Calu3 (cell line): Measurements from ENCODE around the gene RPS19BP1. TPM values are rescaled to one million over a fixed set of nuclear protein-coding genes. Genes with fewer than 3 reads are reported as not detected.

Source experiments
- BruUV-seq: library from RNA; stranded (reverse); fragments of 400-500 nt; replicated peaks from 2 replicates; lab custom pipeline; 2021; lab: Mats Ljungman, UMichigan
- CTCF ChIA-PET: fragments of 300-600 bp; sonication (Branson Sonifier 250); formaldehyde crosslinking; loops from one replicate; lab custom pipeline; 2022; ENCODE audit warnings: antibody characterized with exemption; lab: Charles Lee
- DNase-seq: peaks from one replicate; pipeline ENCODE4 v3.0.0; 2022
- H3K27ac Mint-ChIP-seq: one replicate; pipeline ENCODE4 v1.8.0; 2022; ENCODE audit warnings: mixed read lengths; ENCODE audit not compliant: unreplicated experiment
- H3K27me3 Mint-ChIP-seq: one replicate; pipeline ENCODE4 v1.8.0; 2022; ENCODE audit warnings: mixed read lengths; ENCODE audit not compliant: unreplicated experiment
- H3K36me3 Mint-ChIP-seq: one replicate; pipeline ENCODE4 v1.8.0; 2022; ENCODE audit warnings: mild to moderate bottlenecking, moderate library complexity, mixed read lengths; ENCODE audit not compliant: insufficient read depth, unreplicated experiment
- H3K4me1 Mint-ChIP-seq: one replicate; pipeline ENCODE4 v1.8.0; 2022; ENCODE audit warnings: mild to moderate bottlenecking, low read depth, mixed read lengths; ENCODE audit not compliant: unreplicated experiment
- H3K4me3 Mint-ChIP-seq: one replicate; pipeline ENCODE4 v1.8.0; 2022; ENCODE audit warnings: mild to moderate bottlenecking, low read depth, moderate library complexity, mixed read lengths; ENCODE audit not compliant: unreplicated experiment
- H3K9me3 Mint-ChIP-seq: one replicate; pipeline ENCODE4 v1.8.0; 2022; ENCODE audit warnings: low read depth, mixed read lengths; ENCODE audit not compliant: unreplicated experiment
- intact Hi-C: fragments of 100-400 bp; cut with micrococcal nuclease; formaldehyde crosslinking; loops from one replicate; pipeline ENCODE4 v1.10.0; 2022; ENCODE audit not compliant: unreplicated experiment
- total RNA-seq: library from RNA; stranded (reverse); gene quantifications from 2 replicates; pipeline ENCODE4 v1.2.3, GENCODE V29; 2022
- TF ChIP-seq, protein P1 (sequence below): fragments of 200-600 bp; IDR thresholded peaks from one replicate; pipeline ENCODE4 v1.8.0; 2022; ENCODE audit warnings: antibody characterized with exemption; ENCODE audit not compliant: unreplicated experiment

The RPS19BP1 gene
- total RNA-seq, 1 experiment from 2014 or later, result 87.7 TPM

DNA sequence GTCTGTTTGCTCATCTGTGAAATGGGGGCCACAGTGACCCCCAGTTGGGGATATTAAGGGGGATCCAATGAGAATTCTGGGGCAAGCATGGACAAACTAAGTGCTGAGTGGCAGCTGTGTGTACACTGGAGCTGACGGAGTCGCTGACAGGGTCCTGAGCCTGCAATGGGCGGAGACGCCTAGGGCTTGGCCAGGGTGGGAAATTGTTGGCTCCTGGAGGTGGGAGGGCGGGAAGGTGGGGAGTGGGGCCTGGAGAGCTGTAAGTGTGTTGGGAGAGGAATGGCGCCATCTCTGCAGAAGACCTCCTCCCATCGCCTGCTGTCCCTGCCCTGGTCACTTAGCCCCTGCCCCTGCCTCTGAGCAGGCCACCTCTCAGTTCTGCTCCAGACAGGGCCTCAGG is 45.4 kb upstream of the RPS19BP1 start:
- H3K27ac Mint-ChIP-seq, result no peak overlapping the region
- H3K36me3 Mint-ChIP-seq, result no peaks in the 10 kb centered on the region
- CTCF ChIA-PET, result no interaction called here
- no TSS peak for BruUV-seq
- H3K27me3 Mint-ChIP-seq, result peaks cover 67% of the 10 kb centered on the region
- TF ChIP-seq, protein P1, sequence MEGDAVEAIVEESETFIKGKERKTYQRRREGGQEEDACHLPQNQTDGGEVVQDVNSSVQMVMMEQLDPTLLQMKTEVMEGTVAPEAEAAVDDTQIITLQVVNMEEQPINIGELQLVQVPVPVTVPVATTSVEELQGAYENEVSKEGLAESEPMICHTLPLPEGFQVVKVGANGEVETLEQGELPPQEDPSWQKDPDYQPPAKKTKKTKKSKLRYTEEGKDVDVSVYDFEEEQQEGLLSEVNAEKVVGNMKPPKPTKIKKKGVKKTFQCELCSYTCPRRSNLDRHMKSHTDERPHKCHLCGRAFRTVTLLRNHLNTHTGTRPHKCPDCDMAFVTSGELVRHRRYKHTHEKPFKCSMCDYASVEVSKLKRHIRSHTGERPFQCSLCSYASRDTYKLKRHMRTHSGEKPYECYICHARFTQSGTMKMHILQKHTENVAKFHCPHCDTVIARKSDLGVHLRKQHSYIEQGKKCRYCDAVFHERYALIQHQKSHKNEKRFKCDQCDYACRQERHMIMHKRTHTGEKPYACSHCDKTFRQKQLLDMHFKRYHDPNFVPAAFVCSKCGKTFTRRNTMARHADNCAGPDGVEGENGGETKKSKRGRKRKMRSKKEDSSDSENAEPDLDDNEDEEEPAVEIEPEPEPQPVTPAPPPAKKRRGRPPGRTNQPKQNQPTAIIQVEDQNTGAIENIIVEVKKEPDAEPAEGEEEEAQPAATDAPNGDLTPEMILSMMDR, result no peak
- H3K4me3 Mint-ChIP-seq, result no peak overlapping the region
- peaks cover 8% of the 10 kb centered on the region for H3K4me1 Mint-ChIP-seq
- intact Hi-C loops, result no loop called here
- H3K9me3 Mint-ChIP-seq, result peaks cover 3% of the 10 kb centered on the region
- no peak for DNase-seq

DNA sequence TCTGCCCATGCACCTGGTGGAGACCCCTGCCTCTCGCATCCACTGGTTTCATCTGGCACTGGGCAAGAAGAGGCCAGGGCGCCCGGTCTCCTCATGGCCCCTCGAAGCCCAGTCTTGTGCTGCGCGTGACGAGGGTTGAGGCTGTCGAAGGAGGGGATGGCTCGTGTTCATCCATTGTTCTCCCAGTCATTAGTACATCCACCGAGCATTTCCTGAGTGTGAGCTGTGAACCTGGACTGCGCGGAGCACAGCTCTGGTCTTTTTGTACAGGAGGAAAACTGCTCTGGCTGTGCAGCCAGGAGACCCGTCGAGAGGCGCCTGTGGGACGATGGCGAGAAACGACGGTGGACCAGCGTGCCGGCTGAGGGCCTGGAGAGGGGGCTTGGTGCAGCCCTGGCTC is 44.8 kb upstream of the RPS19BP1 start:
- CTCF ChIA-PET, result interaction anchor here (0.6 kb wide), 1 partner anchor 460 kb away, joined by 3 read pairs; no protein-coding TSS in a partner anchor
- Mint-ChIP-seq H3K27me3 (peaks cover 63% of the 10 kb centered on the region), H3K9me3 (no peaks in the 10 kb centered on the region), H3K36me3 (no peaks in the 10 kb centered on the region), H3K4me1 (peaks cover 8% of the 10 kb centered on the region), H3K4me3 (no peak overlapping the region), H3K27ac (no peak overlapping the region)
- no peak for DNase-seq
- no TSS peak for BruUV-seq
- intact Hi-C loops, result no loop called here
- TF ChIP-seq, protein P1, result no peak

DNA sequence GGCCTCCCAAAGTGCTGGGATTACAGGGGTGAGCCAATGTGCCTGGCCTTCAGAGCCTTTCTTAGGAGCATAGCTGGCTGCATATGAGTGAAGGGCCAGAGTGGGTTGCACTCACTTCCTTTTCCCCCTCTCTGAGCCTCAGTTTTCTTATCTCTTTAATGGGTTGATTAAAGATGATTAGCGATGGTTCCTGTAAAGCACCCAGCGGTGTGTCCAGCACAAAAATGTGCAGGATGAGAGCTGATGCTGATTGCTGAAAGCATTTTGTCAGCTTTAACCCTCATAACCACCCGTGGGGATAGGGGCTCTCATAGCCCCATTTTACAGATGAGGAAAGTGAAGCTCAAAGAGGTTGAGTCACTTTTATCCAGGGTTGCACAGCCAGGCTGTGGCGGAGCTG is 43.5 kb upstream of the RPS19BP1 start:
- TF ChIP-seq, protein P1, result no peak
- Mint-ChIP-seq H3K4me3 (no peak overlapping the region), H3K9me3 (no peaks in the 10 kb centered on the region), H3K36me3 (no peaks in the 10 kb centered on the region), H3K4me1 (peaks cover 8% of the 10 kb centered on the region), H3K27me3 (peaks cover 63% of the 10 kb centered on the region), H3K27ac (no peak overlapping the region)
- CTCF ChIA-PET, result no interaction called here
- no TSS peak for BruUV-seq
- DNase-seq, result no peak
- intact Hi-C loops, result no loop called here

DNA sequence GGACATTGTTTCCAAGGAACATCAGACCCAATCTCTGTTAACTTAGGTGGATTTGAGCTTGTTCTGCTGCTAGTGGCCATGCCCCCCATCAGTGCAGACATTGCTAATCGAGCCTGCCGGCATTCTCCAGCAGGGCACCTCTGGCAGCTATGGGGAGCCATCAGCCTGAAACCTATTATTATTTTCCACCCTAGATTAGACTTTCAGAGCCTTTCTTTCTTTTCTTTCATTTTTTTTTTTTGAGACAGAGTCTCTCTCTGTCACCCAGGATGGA is 42.9 kb upstream of the RPS19BP1 start:
- no peaks in the 10 kb centered on the region for H3K36me3 Mint-ChIP-seq
- no peak overlapping the region for H3K27ac Mint-ChIP-seq
- intact Hi-C loops, result no loop called here
- H3K4me3 Mint-ChIP-seq, result no peak overlapping the region
- CTCF ChIA-PET, result no interaction called here
- H3K4me1 Mint-ChIP-seq, result peaks cover 8% of the 10 kb centered on the region
- BruUV-seq, result no TSS peak
- TF ChIP-seq, protein P1, result no peak
- no peaks in the 10 kb centered on the region for H3K9me3 Mint-ChIP-seq
- peaks cover 62% of the 10 kb centered on the region for H3K27me3 Mint-ChIP-seq
- DNase-seq, result no peak
